Stimulated activated CD8-positive, alpha-beta memory T cell treated with anti-CD3 and anti-CD28 coated beads, Interleukin-4, amount 100 ng/mL, for 1 hour (primary cell): ENCODE data around the gene NCAN.
"Not testable (repeated sequence)": the region's sequence is repeated elsewhere in the genome, so short reads cannot be mapped to it uniquely, and the experiment has no call there.

Experiments used
- DNase-seq, 2 donors: peaks; one replicate each; pipeline ENCODE4 v3.0.0-alpha.2; 2020; ENCODE audit warnings: low read depth in 2 of 2, low spot score in 1 of 2

The NCAN gene

GRCh38 chr19:19211499-19212420, at the start of gene NCAN:
TSS of gene NCAN (plus strand) at chr19:19211958. CDS start at chr19:19216954, 4,996 bp downstream.
- DNase-seq: no peak

DNA sequence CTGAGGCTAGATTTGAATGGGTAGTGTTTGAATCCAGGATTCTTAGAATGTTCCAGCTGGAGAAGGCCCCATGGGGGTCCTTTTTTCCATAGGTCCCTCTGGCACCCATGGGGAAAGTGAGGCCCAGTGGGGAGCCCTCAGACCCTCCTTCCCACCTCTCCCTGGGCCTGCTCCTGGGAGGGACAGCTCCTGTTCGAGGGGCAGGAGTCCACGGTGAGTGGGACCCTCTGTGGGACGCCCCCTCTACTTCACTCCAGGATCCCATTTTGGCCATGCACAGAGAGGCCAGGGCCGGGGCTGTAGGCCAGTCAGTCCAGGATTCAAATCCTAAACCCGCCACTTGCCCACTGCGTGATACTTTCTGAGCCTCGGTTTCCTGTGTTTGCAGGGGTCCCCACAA, 49.3 kb upstream of the NCAN start:
- no peak for DNase-seq

DNA sequence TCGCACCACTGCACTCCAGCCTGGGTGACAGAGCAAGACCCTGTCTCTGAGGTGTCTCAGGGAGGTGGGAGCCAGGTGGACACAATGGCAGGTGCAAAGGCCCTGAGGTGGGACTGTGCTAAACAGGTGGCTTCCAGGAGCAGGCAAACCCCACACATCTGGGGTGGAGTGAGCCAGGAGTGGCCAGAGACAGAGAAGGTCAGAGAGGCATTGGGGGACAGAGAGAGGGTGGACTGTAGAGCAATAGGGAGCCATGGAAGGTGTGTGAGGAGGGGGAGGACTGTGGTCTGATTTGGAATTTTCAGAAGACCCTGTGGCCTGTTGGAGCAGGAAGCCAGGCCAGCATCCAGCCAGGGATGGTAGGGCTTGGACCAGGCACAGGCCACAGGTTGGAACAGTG, 46.4 kb upstream of the NCAN start:
- no peak for DNase-seq

GRCh38 chr19:19167612-19168011, 44.1 kb upstream of the NCAN start:
- DNase-seq: no peak

GRCh38 chr19:19169236-19170052, 42.3 kb upstream of the NCAN start:
- DNase-seq: no peak

GRCh38 chr19:19170053-19170872, 41.5 kb upstream of the NCAN start, which contains the start of gene MEF2B:
TSS of gene MEF2B (minus strand) at chr19:19170263. CDS start at chr19:19150735, 19,528 bp downstream.
- peak; percentile 38 to 53 for DNase-seq

DNA sequence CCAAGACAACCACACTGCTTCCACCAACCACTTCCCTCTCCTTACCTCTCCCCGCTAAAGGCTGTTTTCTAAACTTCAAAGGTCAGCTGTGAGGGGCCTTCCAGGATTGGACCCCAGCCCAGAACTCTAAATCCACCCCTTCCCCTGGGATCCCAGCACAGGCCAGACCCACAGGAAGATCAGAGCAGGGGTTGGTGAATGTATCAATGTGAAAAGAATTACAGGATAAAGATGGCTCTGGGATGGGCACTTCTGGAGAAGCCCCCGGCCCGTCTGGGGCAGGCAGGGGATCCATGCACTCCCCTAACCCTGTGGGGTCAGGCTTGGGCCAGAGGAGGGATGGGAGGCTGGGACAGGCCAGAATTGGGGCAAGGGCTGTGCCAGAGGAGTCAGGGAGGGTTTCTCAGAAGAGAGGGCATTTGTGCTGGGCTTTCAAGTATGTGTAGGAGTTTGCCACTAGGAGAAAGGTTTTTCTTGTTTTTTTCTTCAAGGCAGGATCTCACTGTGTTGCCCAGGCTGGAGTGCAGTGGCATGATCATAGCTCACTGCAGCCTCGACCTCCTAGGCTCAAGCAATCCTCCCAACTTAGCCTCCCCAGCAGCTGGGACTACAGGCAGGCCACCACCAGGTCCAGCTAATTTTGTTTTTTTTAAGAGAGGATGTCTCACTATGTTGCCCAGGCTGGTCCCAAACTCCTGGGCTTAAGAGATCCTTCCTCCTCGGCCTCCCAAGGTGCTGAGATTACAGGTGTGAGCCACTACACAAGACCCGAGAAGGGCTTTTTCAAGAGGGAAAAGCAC, 40.7 kb upstream of the NCAN start:
- no peak for DNase-seq

DNA sequence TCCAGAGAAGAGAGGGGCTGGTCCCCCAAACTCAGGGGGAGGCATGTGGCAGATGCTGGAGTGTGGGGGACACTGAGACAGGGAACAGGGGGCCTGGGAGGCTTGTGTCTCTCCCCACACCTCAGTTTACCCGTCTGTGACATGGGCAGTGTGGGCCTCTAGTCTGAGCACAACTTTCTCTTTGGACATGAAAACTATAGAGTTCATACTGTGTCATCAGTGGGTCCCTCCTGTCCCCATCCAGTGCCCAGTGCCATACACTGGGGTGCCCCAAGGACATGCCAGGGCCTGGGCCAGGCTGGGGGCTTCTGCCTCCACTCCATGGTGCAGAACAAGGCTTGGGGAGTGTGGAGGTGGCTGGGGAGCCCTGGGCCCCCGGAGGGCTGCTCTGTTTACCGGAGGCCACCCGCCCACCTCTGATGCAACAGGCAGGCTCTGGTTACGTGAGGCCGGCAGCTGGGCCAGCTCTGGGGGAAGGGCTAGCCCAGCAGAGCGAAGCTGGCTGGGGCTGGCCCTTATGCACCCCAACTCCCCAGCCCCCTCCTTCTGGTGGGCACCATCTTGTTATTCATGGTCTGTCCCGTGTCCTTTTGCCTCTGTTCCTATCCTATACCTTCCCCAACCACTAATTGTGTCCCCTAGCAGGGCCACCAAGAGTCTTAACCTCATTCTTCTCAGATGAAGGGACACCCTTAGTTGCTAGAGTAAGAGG, 39.8 kb upstream of the NCAN start:
- no peak for DNase-seq

DNA sequence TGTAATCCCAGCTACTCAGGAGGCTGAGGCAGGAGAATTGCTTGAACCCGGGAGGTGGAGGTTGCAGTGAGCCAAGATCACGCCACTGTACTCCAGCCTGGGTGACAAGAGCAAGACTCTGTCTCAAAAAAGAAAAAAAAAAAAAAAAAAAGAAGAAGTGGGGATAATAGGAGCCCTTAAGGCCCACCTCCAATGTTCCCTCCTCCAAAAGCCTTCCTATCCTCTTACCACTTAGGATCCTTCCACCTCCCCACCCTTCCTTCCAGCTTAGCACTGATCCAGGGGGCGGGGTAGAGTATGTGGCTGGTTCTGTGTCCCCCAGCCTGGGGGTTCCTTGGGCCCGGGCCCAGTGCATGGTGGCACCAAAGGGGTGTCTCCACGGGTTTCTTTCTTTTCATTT, 38.5 kb upstream of the NCAN start:
- DNase-seq: not testable (repeated sequence)

DNA sequence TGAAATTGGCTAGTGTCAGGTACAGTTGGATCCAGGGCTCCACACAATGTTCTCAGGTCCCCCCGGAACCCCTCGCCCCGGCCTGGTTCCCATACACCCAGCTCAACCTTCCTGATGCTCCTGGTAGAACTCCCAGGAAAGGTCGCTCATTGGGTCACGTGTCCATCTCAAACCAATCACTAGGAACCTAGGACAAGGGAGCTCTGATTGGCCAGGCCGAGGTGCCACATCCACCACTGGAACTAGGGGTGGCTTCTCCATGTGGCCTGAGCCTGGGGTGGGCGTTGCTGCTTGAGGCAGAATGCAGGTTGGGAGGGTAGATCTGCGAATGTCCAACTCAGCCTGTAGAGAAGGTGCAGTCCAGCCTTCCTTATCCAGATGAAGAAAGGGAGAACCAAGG, 34.8 kb upstream of the NCAN start:
- no peak for DNase-seq

DNA sequence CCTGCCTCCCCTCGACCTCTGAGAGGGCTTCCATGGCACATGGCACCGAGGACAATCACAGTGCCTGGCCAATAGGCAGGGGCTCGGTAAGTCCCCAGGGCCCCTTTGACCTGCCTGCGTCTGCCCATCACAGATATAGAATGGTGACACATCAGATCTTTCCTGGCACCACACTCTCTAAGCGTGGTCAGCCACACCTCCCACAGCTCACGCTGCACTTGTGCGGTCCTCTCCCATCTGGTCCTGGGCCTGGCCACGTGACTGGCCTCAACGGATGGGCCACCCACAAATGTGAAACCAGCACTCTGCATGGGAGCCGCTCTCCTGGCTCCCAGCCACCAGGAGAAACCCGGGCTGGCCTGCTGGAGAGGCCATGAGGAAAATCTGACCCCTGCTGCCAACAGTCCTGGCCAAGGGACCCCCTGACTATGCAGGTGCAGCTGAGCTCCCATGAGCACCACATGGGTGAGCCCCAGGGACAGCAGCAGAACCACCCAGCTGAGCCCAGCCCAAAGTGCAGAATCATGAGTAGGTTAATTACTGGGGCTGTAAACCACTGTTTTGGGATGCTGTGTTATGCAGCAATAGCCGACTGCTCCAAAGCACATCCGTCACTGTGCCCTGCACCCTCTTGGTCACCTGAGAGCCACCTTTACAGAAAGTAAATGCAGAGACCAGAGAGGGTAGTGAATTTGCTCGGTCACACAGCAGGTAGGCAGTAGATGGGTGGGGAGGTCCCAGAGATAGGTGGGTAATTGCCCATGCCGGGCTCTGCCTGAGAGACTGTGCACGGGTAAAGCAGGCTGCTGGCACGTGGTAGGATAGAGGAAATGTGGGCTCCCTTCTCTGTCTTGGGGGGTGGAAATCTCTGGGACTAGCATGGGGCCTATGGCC, 32.0 kb upstream of the NCAN start:
- DNase-seq: no peak

DNA sequence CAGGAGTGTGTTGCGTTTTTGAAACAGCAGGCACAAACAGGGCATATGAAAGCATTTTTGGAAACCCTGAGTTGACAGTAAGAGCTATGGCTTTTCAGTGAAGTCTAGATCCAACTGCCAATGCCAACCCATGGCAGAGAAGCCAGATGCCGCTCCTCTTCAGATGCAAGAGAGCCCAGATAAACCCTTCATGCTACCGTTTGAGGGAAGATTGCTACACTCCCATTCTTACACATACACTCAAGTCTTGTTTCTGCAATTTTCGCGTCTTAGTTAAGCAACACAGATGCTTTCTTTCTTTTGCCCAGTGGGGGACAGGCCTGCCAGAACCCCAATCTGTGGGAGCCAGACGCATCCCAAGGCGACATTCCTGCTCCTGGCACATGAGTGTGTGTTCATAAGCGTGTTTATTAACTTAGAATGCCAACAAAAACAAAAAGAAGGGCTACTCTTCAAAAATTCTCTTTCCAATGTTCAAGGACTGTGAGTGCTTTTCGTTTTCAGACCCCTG, 30.2 kb upstream of the NCAN start:
- no peak for DNase-seq

DNA sequence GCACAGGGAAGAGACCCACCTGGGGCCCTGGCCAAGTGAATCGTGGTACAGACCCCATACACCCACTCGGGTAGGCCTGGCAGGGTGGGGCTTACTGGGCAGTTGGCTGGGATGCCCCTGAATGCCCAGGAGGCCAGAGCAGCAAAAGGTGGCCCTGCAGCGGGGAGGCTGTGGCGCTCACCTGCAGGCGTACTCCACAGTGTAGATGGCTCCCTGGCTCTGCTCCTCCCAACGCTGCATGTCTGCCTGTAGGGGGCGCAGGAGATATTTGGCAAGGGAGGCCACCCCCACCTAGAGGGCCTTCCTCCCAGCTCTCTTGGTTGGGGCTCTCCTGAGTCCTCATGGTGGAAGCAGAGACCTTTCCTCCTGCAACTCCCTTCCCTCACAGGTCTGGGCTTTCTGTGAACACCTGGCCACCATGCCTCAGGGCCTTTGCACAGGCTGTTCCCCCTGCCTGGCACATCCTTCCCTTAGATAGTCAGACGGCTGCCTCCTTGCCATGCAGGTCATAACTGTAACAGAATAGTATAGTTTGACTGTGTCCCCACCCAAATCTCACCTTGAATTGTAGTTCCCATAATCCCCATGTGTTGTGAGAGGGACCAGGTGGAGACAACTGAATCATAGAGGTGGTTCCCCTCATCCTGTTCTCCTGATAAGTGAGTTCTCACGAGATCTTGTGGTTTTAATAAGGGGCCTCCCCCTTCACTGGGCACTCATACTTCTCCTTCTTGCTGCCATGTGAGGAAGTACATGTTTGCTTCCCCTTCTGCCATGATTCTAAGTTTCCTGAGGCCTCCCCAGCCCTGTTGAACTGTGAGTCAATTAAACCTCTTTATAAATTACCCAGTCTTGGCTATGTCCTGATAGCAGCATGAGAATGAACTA, 25.7 kb upstream of the NCAN start:
- DNase-seq: peak in 1 of 2 donors; percentile 41

DNA sequence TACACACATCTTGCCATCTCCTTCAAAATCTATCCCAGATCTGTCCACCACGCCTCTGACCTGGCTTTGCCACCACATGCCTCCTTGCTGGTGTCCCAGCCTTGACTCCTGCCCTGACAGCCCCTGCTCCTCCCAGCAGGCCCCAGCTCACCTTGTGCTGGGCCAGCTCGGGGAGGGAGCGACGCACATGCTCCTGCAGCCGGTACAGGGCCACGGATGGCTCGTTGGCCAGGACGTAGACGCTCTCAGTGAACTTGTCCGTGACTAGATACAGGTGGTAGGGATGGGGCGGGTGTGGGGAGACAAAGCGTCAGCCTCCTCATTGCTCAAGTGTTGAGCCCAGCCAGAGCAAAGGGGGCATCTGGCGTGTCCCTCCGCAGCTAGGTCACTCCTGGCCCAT, 25.0 kb upstream of the NCAN start:
- no peak for DNase-seq

- no peak for DNase-seq
Measured at GRCh38 chr19:19191768-19192077, 20.0 kb upstream of the NCAN start.

DNA sequence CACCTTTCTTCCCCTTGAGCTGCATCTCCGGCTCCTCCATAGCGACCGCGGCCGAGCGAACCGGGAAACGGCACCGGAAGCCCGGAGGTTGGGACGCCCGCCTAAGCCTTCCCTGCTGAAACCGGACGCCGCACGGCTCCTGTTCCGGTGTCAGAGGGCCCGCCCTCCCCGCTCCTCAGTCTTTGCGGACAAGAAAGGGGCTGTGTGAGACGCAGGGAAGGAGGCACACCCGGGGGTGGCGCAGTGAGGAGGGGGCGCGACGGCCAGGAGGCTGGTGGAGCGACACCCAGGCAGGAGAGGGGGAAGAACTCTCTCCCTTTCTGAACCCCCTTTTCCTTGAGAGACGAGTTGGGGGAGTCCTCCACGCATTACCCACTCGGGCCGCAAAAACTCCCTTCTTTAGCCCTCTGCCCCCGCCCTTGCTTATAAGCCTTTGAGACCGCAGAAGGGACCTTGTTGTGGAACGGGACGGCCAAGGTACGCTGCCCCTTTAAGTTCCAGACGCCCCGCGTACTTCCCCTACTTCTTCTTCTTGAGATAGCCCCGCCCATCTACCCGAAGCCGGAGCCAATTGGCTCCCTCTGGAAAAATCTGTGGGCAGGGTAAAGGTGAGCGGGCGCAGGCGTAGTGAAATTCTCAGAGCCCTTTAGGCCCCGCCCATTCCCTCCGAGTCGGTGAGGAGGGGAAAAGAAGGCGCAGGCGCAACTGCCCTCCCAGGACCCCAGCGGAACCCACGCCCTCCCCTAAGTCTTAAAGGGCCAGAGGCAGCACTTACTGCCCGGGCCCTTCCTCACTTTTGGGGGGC, 19.5 kb upstream of the NCAN start, which contains the start of the genes BORCS8 and RFXANK:
BORCS8 (minus strand) TSS at position 75 of the 805 bp plus-strand sequence; CDS start at position 40, 35 bp downstream.
RFXANK (plus strand) TSS at position 181 of the 805 bp plus-strand sequence. CDS start 1,689 bp downstream, outside the sequence.
- peak; percentile 90 to 99 for DNase-seq
